NCI-H1436 (cell line): ENCODE results near the gene SMOC2.
"Not testable (repeated sequence)": the region's sequence is repeated elsewhere in the genome, so short reads cannot be mapped to it uniquely, and the experiment has no call there.

Source experiments
- DNase-seq: peaks from one replicate; lab custom pipeline; 2025; lab: John Stamatoyannopoulos, UW

Gene SMOC2

GRCh38 chr6:168517742-168518347, 76.9 kb downstream of the SMOC2 start:
- DNase-seq = no peak

DNA sequence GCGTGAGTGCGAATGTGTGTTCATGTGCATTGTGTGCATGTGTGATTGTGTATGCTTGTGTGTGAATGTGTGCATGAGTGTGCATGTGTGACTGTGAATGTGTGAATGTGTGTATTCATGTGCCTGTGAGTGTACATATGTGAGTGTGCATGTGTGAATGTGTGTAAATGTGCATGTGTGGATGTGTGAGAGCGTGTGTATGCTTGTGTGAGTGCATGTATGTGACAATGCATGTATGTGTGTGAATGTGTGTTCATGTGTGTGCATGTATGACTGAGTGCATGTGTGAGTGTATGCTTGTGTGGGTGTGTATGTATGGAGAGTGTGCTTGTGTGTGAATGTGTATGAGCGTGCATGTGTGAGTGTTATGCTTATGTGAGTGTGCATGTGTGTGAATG, 77.4 kb downstream of the SMOC2 start:
- no peak for DNase-seq

GRCh38 chr6:168518867-168519266, 77.9 kb downstream of the SMOC2 start:
- DNase-seq = no peak

- no peak for DNase-seq
Observed at GRCh38 chr6:168520233-168520632, 79.2 kb downstream of the SMOC2 start.

- no peak for DNase-seq
Observed at GRCh38 chr6:168524571-168525001, 83.6 kb downstream of the SMOC2 start.

DNA sequence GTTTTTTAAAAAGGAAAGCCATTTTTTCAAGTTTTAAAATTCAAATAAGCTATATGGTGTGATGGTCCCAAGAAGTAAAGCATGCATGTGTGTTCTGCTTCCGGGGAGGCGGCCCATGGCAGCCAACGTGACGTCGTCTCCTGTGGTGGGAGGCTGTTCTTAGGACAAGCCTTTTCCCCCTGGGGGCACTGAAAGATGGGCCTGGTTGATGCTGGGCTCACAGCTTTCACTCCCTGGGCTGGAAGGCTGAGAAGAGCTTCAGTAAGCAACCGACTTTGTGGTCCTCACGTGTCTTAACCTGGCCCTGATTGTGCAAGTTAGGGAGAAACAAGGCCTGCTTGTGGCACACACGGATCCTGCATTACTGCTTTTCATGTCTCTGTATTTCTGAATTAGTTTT, 84.1 kb downstream of the SMOC2 start:
- no peak for DNase-seq

DNA sequence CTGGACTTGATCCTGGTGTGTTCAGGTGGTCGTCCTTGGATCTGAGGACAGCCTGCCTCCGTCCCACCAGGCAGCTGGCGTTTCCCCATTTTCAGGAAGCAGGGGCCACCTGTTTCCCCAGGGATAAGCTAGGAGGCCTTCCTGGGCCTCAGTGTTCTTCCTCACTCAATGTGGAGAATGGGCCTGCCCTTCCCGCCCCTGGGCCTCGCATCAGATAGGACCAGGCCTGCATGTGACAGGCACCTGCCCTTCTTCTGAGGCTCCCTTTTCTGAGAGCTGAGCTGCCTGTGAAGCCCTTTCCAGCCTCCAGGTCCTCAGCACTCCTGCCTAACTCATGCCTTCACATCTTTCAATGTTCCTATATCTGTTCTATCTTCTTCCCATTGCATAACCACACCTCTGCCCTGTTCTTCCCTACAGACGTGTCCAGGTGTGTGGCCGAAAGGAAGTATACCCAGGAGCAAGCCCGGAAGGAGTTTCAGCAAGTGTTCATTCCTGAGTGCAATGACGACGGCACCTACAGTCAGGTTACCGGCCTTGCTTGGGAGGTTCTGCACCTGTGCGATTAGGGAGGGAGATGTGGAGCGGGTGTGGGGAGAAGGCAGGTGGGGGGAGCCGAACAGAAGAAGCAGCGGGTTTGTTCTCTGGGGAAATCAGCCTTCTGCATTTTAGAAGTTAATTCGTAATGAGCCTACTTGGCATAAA, 85.1 kb downstream of the SMOC2 start:
- DNase-seq = peak; percentile 40

- no peak for DNase-seq
Observed at GRCh38 chr6:168526841-168527281, 85.9 kb downstream of the SMOC2 start.

DNA sequence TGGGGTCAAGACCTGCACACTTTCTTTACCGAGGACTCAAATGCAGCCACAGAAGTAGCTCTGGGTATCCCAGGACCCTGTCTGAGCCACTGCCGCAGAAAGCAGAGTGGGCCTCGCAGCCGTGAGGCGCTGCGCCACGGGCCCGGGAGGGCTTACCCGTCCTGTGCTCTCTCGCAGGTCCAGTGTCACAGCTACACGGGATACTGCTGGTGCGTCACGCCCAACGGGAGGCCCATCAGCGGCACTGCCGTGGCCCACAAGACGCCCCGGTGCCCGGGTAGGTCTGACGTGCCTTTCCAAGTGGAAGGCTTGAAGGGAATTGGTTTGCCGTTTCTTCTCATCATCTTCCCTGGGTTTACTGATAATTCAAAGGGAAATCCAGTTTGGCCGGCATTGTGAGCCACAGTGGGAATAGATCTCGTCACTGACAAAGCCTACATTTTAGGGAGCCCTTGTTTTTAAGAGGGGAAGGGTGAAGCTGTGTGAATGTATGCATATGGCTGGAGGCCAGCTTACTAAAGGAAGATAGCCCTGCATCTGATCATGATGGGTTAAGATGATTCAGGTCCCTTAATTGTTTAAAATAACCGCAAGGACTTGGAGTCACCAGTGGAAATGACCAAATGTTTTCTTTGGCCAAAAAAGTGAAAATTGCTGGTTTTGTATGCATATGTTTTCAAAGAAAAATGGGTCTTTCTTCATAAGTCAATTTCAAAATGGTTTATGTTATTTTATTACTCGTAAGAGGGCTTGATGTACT, 86.6 kb downstream of the SMOC2 start:
- no peak for DNase-seq

DNA sequence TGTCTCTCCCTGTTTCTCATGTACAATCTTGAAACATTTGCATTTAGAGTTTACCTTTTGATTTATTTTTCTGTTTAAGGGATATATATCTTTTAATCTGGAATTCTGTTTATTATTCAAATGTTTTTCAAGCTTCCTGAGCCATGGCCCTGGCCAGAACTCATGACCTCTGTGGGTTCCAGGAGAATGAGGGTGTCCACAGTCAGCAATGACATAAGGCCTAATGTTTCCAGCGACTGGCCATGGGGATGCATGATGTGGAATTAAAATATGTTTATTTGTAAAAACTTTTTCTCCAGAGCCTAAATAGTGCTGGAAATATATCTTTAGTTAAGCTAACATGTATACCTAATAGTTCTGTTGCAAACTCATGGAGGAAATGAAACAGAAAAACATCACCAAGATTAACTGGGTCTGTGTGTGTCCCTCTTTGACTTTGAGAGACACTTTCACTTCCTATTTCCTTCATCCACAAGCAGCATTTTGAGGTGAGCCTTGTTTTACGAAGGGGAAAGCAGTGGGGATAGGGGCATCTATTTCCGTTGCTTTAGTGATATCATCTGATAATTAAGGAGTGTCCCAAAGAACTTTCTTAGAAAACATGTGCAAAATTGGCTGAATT, 87.6 kb downstream of the SMOC2 start:
- DNase-seq = no peak

DNA sequence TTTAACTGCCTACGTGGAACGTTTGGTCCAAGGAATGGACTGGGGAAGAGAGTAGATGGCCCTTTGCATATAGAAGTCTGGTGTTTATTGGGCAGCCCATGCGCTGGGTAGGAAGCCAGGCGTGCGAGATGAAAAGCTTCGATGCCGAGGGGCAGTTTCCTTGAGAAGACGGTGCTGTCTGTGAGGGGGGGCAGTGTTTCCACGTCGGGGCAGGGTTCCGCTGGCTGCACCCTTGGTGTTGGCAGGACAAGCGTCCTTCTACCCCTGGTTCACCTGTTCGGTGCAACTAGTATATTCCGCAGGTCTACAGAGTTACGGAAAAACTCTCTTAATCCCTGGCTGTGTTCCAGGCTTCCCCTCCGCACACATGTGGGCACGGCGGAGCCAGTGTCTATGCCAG, 88.2 kb downstream of the SMOC2 start:
- DNase-seq = no peak

GRCh38 chr6:168530653-168531071, 89.7 kb downstream of the SMOC2 start:
- DNase-seq = no peak

GRCh38 chr6:168532070-168532469, 91.1 kb downstream of the SMOC2 start:
- DNase-seq = no peak

GRCh38 chr6:168533414-168533813, 92.4 kb downstream of the SMOC2 start:
- DNase-seq = no peak

DNA sequence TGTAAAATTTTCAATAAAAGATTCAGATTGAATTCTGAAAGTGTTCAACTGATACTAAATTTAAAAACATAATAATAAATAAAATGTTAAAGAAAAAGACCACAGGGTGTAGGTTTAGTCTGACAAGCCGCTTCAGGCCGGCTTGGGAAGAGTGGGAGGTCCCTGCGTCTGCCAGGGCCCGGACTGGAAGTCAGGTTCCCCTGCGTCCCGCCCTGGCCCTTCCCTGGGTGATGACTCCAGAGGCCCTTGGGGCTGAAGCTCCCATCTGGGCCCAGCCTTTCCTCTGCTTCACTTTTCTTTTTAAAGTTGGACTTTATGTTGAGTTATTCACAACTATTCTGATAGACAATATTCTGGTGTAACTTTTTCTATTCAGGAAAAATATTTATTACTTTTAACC, 93.3 kb downstream of the SMOC2 start:
- DNase-seq = no peak

DNA sequence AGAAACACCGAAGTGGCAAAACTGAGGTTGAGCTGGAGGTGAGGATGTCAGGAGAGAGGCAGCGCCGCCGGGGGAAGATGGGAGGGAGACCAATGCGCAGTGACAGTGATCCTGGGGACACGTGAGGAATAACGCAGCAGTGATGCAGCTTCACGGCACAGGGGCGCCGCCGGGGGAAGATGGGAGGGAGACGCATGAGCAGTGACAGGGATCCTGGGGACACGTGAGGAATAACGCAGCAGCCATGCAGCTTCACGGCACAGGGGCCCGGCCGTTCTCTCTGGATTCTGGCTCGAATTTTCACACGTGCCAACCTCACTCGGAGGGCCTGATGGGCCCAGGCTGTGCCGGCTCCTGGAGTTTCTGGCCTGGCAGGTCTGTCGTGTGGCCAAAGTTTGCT, 94.7 kb downstream of the SMOC2 start:
- DNase-seq = no peak

- DNase-seq = no peak
Observed at GRCh38 chr6:168536196-168536595, 95.2 kb downstream of the SMOC2 start.

DNA sequence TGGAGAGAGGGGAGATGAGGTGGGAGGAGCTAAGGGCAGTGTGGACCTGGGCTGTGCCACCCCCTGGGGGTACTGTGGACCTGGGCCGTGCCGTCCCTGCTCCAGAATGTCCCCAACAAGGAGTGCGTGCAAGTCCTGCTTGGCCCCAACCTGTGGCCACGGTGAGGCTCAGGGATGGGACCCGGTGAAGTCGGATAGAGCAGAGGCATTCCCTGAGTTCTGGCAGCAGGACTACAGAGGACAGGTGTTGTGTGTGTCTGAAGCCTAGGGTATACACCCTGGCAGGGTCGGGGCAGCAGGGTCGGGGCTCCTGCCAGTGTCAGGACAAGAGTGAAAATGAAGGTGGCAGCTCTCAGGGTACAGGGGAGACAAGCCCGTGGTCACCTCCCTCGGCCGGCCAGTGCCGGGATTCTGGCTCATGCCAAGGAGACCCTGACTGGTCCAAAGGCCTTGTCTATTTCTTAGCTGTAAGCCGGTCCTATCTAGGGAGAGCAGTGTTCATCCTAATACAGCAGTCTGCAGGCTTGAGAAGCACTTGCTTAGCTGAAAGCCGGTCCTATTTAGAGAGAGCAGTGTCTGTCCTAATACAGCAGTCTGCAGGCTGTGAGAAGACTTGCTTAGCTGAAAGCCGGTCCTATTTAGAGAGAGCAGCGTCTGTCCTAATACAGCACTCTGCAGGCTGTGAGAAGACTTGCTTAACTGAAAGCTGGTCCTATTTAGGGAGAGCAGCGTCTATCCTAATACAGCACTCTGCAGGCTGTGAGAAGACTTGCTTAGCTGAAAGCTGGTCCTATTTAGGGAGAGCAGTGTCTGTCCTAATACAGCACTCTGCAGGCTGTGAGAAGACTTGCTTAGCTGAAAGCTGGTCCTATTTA, 95.9 kb downstream of the SMOC2 start:
- no peak for DNase-seq

DNA sequence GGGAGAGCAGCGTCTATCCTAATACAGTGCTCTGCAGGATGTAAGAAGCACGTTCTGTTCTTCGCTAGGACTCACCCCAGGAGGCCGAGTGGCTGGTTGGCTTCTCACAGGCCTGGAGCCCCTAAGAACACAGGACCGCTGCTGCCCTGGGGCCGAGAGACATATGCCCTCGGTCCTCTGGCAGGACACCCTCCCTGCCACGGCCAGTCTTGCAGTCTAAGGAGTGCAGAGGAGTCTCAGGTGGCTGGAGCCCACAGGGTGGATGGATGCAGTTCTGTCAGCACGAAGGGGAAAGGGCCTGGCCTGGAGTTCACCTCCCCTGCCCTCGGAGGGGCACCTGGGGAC, 96.5 kb downstream of the SMOC2 start:
- DNase-seq = no peak

DNA sequence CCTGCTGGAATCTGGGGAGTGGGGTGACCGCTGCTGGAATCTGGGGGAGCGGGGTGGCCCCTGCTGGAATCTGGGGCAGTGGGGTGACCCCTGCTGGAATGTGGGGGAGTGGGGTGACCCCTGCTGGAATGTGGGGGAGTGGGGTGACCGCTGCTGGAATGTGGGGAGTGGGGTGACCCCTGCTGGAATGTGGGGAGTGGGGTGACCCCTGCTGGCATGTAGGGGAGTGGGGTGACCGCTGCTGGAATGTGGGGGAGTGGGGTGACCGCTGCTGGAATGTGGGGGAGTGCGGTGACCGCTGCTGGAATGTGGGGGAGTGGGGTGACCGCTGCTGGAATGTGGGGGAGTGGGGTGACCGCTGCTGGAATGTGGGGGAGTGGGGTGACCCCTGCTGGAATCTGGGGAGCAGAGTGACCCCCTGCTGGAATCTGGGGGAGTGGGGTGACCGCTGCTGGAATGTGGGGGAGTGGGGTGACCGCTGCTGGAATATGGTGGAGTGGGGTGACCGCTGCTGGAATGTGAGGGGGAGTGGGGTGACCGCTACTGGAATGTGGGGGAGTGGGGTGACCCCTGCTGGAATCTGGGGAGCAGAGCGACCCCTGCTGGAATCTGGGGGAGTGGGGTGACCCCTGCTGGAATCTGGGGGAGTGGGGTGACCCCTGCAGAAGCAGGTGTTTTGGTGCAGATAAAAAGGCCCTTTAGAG, 97.4 kb downstream of the SMOC2 start:
- DNase-seq = not testable (repeated sequence)
